AG08395 (cell line): ENCODE results near the gene NUFIP1.
"Not testable (repeated sequence)": the region's sequence is repeated elsewhere in the genome, so short reads cannot be mapped to it uniquely, and the experiment has no call there.

ENCODE experiments used
- DNase-seq: peaks from one replicate; pipeline ENCODE4 v3.0.0; 2012; ENCODE audit warnings: mixed read lengths, low spot score

NUFIP1 gene

GRCh38 chr13:44969551-44970484 is 19.5 kb downstream of the NUFIP1 start:
- DNase-seq, result peak; percentile 64

DNA sequence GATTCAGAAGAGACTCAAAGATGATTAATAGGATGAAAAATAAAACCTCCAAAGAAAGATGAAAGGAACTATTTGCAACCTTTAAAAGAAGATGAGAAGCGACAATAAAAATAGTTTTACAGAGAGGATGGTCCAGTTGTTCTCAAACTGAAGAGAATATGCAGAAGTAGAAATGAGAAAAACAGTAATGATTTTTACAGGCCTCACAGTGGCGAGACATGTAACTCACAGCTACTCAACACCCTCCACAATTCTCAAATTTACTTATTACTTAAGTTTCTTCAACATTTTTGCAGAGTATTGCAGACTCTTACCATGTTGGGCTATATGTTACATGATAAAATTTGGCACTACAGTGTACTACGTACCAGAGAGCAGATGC is 20.8 kb downstream of the NUFIP1 start:
- no peak for DNase-seq

DNA sequence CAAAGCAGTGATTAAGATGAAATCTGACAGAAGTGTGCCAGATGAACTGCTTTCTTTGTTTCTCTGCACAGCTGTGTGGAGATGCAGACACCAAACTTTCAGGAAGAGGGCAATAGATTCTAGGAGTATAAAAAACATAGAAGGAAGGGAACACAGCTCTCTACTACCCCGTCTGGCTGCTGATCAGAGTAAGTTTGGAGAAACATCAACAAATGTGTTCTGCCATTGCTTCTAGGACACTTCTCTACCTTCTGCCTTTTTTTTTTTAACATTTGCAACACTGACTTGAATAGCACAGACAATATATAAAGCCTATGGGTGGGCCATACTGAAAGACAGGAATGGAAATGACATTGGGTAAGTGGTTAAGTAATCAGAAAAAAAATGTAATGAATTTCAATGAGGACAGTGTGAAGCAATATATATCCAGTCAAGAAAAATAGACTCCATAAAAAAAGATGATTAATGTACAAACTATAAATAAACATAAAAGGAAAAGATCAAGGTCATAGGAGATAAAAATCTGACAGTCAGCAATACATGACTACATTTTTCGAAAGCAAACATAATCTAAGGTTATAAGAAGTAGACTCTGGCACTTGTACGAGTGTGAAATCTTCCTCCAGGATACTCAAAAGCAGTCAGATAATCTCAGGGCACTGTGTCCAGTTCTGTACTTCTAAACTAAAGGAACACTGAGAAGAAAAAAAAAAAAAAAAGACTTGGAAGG is 21.4 kb downstream of the NUFIP1 start:
- peak; percentile 10 for DNase-seq

DNA sequence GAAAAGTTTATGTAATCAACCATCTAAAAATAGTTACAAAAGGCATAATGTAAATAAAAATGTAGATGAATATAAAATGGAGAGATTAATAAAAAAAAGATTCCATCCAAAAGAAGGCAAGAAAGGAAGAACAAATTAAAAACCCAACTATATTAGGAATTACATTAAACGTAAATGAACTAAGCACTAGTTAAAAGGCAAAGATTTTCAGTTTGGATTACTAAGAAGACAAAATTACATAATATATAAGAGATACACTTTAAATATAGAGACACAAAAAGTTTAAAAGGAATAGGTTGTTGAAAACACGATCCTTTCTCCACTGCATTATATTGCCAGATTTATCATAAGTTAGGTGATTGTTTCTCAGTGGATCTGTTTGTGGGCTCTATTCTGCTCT is 27.3 kb downstream of the NUFIP1 start:
- DNase-seq, result no peak

- no peak for DNase-seq
Observed at GRCh38 chr13:44955406-44955805, 33.9 kb downstream of the NUFIP1 start.

GRCh38 chr13:44954224-44954623 is 35.0 kb downstream of the NUFIP1 start:
- DNase-seq, result no peak

DNA sequence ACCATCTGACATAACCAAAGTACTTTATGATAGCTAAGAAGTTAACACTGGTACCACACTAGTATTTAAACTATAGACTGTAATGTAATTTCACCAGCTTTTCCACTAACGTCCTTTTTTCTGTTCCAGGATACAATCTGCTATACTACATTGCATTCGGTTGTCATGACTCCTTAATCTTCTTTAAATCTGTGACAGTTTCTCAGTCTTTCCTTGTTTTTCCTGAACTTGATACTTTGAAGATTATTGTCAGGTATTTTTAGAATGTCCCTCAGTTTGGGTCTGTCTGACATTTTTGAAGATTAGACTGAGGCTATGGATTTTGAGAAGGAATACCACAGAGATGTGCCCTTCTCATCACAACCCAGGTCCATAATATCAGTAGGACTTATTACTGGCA is 36.6 kb downstream of the NUFIP1 start:
- DNase-seq, result no peak

GRCh38 chr13:44951184-44951583 is 38.1 kb downstream of the NUFIP1 start:
- DNase-seq, result no peak

- DNase-seq, result not testable (repeated sequence)
Observed at GRCh38 chr13:44943411-44943810, 45.9 kb downstream of the NUFIP1 start.

- DNase-seq, result no peak
Observed at GRCh38 chr13:44938854-44939253, 50.4 kb downstream of the NUFIP1 start.

- DNase-seq, result no peak
Observed at GRCh38 chr13:44936246-44936645, 53.0 kb downstream of the NUFIP1 start.

DNA sequence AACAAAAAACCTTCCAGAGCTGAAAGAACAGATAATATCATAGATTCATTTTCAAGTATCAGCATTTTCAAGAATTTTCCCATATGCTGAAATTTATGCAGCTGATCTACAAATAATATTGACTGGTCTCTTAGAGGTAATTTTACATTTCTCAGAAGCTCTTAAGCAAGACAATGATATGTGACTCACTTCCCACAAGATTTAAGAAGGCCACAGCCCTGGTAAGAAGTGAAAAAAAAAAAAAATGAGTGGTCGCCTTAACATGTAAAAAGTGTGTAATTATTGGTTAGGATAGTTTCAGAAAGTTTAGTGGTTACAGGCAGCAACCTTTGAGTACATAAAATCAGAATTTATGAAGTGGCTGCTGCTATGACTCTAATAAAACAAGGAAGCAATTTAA is 54.5 kb downstream of the NUFIP1 start:
- peak; percentile 35 for DNase-seq

DNA sequence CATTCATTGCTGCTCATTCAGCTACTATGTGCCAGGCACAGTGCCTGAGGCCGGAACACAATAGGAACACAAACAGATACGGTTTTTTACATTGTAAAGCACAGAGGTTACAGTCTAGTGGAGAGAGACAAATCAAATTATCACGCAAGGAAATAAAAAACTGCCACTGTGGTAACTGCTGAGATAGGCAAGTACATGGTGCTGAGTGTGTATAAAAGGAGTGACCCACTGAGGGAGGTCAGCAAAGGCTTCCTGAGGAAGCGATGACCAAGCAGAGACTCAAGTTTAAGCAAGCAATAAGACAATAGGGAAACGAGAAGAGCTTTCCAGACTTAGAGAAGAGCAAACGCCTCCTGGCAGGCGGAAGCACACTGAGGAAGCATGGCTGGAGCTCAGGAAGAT is 56.4 kb downstream of the NUFIP1 start:
- peak; percentile 26 for DNase-seq

- peak; percentile 6 for DNase-seq
Observed at GRCh38 chr13:44932171-44932849, 57.0 kb downstream of the NUFIP1 start.

GRCh38 chr13:44930963-44931623 is 58.2 kb downstream of the NUFIP1 start:
- DNase-seq, result peak; percentile 49

DNA sequence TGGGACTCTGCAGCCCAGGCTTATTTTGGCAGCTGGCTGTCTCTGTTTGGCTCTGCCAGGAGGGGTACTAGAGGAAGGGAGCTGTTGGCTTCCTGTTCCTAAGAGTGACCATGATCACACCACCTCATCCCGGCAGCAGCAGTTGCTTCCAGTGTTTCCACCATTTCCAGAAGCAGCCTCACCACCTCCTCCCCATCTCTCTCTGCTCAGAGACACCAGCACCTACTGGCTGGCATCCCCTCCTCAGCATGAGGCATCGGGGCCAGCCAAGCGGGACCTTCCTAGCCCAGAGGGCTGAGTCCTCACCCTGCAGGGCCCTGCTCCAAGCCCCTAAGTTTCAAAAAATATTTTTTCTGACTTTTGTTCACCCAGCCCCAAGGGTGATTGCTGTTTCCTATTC is 59.0 kb downstream of the NUFIP1 start:
- DNase-seq, result no peak

GRCh38 chr13:44929692-44930091 is 59.6 kb downstream of the NUFIP1 start:
- no peak for DNase-seq

DNA sequence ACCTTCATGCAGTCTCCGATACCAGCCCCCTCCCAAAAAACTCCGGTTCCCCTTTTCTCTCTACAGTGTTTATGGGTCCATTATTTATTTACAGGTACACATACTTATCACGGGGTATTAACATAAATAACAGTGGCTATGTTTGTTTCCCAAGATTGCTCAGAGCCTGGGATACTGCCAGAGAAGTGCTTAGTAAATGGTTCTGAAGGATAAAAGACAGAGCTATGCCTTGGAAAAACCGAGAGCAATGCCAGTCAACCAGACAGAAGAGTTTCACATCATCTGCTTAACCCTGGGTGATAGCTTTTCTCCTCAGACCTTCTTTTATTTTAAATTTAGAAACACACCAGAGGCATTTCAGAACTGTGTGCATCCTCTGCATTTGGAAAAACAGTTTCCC is 61.3 kb downstream of the NUFIP1 start:
- DNase-seq, result no peak

DNA sequence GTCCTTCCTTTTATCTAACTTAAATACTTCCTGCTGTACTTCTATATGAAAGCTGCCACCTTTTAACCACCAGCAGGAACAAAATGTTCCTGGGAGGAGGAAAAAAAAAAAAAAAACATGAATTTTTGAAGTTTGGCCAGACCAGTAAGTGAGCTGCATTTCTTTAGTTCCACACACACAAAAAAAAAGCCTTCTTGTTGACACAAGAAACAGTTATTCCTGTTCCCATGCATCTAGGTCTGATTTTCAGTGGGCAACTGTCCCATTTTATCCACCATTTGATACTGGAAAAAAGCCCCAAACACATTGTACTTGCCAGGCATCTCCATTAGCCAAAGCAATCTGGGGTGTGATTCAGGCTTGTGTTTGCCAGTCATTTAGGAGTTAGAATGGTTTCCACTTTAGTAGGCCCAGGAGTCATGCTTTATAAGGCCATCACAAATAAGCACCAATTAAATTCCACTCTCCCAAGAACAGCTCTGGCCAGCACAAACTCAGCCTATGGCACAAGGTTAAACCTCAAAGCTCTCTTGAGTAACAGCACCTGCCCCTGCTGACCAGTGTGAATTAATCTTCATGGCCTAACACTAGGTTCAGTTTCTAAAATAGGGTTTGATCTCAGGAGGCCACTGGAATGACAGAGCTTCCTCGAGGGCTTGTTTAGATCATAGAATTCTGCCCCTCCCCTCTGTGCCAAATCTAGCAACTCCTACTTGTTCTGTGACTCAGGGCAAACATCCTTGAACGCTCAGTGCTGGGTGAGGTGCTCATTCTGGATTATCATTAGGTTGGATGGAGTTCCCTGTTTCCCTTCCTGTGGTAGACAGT is 67.1 kb downstream of the NUFIP1 start:
- DNase-seq, result peak; percentile 67

DNA sequence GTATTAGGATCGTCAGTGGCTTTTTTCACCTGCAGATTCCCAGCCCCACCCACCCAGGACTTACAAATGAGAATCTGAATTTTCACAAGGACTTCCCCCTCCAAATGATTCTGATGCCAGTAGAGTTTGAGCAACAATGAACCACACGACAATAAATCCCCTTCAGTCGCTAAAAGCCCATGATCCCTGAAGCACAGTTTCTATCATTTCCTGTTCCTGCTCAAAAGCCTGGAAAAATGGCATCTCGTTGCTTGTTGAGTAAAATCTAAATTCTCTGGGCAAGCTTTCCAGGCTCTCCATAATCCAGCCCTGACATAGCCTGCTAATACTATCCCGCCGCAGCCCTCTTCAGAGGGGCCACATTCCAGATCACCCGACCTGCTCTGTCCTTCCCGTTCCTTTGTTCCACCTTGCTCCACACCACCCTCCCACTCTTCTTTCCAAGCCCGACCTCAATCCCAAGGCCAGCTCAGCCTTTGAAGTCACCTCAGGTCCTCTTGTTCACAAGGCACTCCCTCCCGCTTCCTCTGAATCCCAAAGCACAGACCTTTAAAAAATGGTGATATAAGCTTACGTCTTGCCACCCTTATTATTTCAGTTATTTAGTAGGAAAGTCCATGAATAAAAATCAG is 67.9 kb downstream of the NUFIP1 start:
- DNase-seq, result no peak

GRCh38 chr13:44920013-44920412 is 69.3 kb downstream of the NUFIP1 start:
- no peak for DNase-seq
